IPS DF 4.7 (cell line): ENCODE data around the gene GKN2.
"Not testable (repeated sequence)": the region's sequence is repeated elsewhere in the genome, so short reads cannot be mapped to it uniquely, and the experiment has no call there.

Experiments used
- DNase-seq: peaks from one replicate; pipeline ENCODE4 v3.0.0-alpha.2; 2013; ENCODE audit warnings: low spot score; ENCODE audit errors: extremely low read depth

The GKN2 gene

GRCh38 chr2:68961380-68961779 lies 8.7 kb upstream of the GKN2 start:
- no peak for DNase-seq

GRCh38 chr2:68959001-68959400 lies 6.3 kb upstream of the GKN2 start:
- DNase-seq = no peak

- DNase-seq = not testable (repeated sequence)
These were observed 2.7 kb upstream of the GKN2 start for GRCh38 chr2:68955432-68955831.

- DNase-seq = no peak
These were observed 794 bp downstream of the GKN2 start for GRCh38 chr2:68951899-68952298.

- DNase-seq = no peak
These were observed 4.0 kb downstream of the GKN2 start for GRCh38 chr2:68948710-68949109.

GRCh38 chr2:68946117-68946516 lies 6.6 kb downstream of the GKN2 start:
- DNase-seq = no peak

GRCh38 chr2:68943581-68944568 lies 8.8 kb downstream of the GKN2 start:
- peak; percentile 30 for DNase-seq

- DNase-seq = no peak
These were observed 9.9 kb downstream of the GKN2 start for GRCh38 chr2:68942827-68943226.

- no peak for DNase-seq
These were observed 12.3 kb downstream of the GKN2 start for GRCh38 chr2:68940369-68940768.

- DNase-seq = no peak
These were observed 12.7 kb downstream of the GKN2 start for GRCh38 chr2:68939962-68940361.

- DNase-seq = no peak
These were observed 13.8 kb downstream of the GKN2 start for GRCh38 chr2:68938938-68939337.

- DNase-seq = no peak
These were observed 15.2 kb downstream of the GKN2 start for GRCh38 chr2:68937346-68938055.

- no peak for DNase-seq
These were observed 15.8 kb downstream of the GKN2 start for GRCh38 chr2:68936889-68937288.

- DNase-seq = no peak
These were observed 16.3 kb downstream of the GKN2 start for GRCh38 chr2:68936427-68936826.

- DNase-seq = no peak
These were observed 17.2 kb downstream of the GKN2 start for GRCh38 chr2:68935471-68935870.

GRCh38 chr2:68934021-68934420 lies 18.7 kb downstream of the GKN2 start:
- no peak for DNase-seq

- DNase-seq = no peak
These were observed 20.3 kb downstream of the GKN2 start for GRCh38 chr2:68932402-68932801.

GRCh38 chr2:68931799-68932198 lies 20.9 kb downstream of the GKN2 start:
- no peak for DNase-seq

GRCh38 chr2:68931149-68931711 lies 21.5 kb downstream of the GKN2 start:
- DNase-seq = no peak

GRCh38 chr2:68926796-68927195 lies 25.9 kb downstream of the GKN2 start:
- DNase-seq = no peak

- no peak for DNase-seq
These were observed 27.3 kb downstream of the GKN2 start for GRCh38 chr2:68925295-68925896.

- DNase-seq = no peak
These were observed 31.0 kb downstream of the GKN2 start for GRCh38 chr2:68921646-68922045.
